GM12891 (cell line): Measurements from ENCODE around the gene FOXR2.

ENCODE experiments used
- PAX5 ChIP-seq: IDR thresholded peaks from 2 replicates; pipeline ENCODE4 v1.6.1; 2011; ENCODE audit warnings: low read length, moderate library complexity, mild to moderate bottlenecking; ENCODE audit not compliant: insufficient read depth, severe bottlenecking
- POLR2A ChIP-seq: IDR thresholded peaks from 2 replicates; pipeline ENCODE4 v1.6.1; 2011; ENCODE audit warnings: low read depth, low read length, control low read depth
- POLR2AphosphoS5 ChIP-seq: IDR thresholded peaks from 2 replicates; pipeline ENCODE4 v1.6.1; 2011; ENCODE audit warnings: low read depth, low read length, control low read depth
- SPI1 ChIP-seq: IDR thresholded peaks from 2 replicates; pipeline ENCODE4 v1.6.1; 2011; ENCODE audit warnings: low read depth, low read length, control low read depth
- TAF1 ChIP-seq: IDR thresholded peaks from 2 replicates; pipeline ENCODE4 v1.6.1; 2011; ENCODE audit warnings: low read depth, low read length, control low read depth

DNA sequence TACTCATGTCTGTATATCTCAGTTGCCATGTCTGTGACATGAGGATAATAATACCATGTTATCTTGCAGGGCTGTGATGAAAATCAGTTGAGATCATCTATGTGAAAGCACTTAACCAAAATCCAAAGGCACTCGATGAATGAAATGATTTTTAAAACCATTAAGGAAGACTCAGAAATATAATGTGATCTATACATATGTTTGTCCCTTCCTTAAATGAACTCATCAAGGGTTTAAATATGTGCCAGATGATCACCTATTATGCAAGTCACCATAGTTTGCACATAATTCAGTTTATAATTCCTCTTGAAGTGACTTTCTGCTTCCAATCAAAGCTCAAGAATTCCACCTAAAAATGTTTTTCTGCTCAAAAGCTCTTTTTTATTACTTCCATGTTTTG lies at the start of gene FOXR2:
- TF ChIP-seq SPI1 (no peak), POLR2AphosphoS5 (no peak), POLR2A (no peak), TAF1 (no peak), PAX5 (no peak)
